Nephron (organoid): Measurements from ENCODE around the gene PLB1.

Source experiments
- H3K27ac Mint-ChIP-seq, 3 experiments: 2 replicates each; pipeline ENCODE4 v1.8.0; 2020; ENCODE audit warnings: mixed read lengths in 3 of 3, mild to moderate bottlenecking in 2 of 3, moderate library complexity in 1 of 3
- H3K27me3 Mint-ChIP-seq: 2 replicates; pipeline ENCODE4 v1.8.0; 2021; ENCODE audit warnings: low read depth, mild to moderate bottlenecking, moderate library complexity, mixed read lengths
- H3K36me3 Mint-ChIP-seq: 2 replicates; pipeline ENCODE4 v1.8.0; 2020; ENCODE audit warnings: low read depth, mixed read lengths
- H3K4me1 Mint-ChIP-seq: 2 replicates; pipeline ENCODE4 v1.8.0; 2020; ENCODE audit warnings: mixed read lengths
- H3K4me3 Mint-ChIP-seq, 3 experiments: 2 replicates each; pipeline ENCODE4 v1.8.0; 2020; ENCODE audit warnings: mild to moderate bottlenecking in 3 of 3, mixed read lengths in 3 of 3, moderate library complexity in 2 of 3
- H3K9me3 Mint-ChIP-seq: 2 replicates; pipeline ENCODE4 v1.8.0; 2020; ENCODE audit warnings: mixed read lengths
- CTCF ChIP-seq, 3 experiments: fragments of 200-600 bp; sonication (generic); IDR thresholded peaks; one replicate each; pipeline ENCODE4 v1.5.0; 2021; ENCODE audit warnings: antibody characterized with exemption in 3 of 3; ENCODE audit not compliant: unreplicated experiment in 3 of 3

Gene PLB1

GRCh38 chr2:28640908-28641300 lies 145.0 kb downstream of the PLB1 start:
- H3K27me3 Mint-ChIP-seq = peaks cover 3% of the 10 kb centered on the region
- no peak for TF ChIP-seq CTCF (IDR thresholded peaks at IDR 0.05; ENCODE audit: unreplicated experiment in 3 of 3)
- H3K27ac Mint-ChIP-seq = no peak overlapping the region
- no peak overlapping the region for H3K4me3 Mint-ChIP-seq
- H3K4me1 Mint-ChIP-seq = peaks cover 37% of the 10 kb centered on the region
- no peaks in the 10 kb centered on the region for H3K36me3 Mint-ChIP-seq
- H3K9me3 Mint-ChIP-seq = no peaks in the 10 kb centered on the region

- peaks cover 29% of the 10 kb centered on the region for H3K4me1 Mint-ChIP-seq
- no peak overlapping the region for H3K27ac Mint-ChIP-seq
- H3K9me3 Mint-ChIP-seq = no peaks in the 10 kb centered on the region
- no peaks in the 10 kb centered on the region for H3K36me3 Mint-ChIP-seq
- H3K4me3 Mint-ChIP-seq = no peak overlapping the region
- TF ChIP-seq CTCF (IDR thresholded peaks at IDR 0.05; ENCODE audit: unreplicated experiment in 3 of 3) = no peak
- H3K27me3 Mint-ChIP-seq = peaks cover 3% of the 10 kb centered on the region
These were observed 146.9 kb downstream of the PLB1 start for GRCh38 chr2:28642796-28643195.

- Mint-ChIP-seq H3K36me3 (no peaks in the 10 kb centered on the region), H3K27ac (peak overlapping the region in 2 of 3 experiments; percentile 1 to 54), H3K27me3 (peaks cover 2% of the 10 kb centered on the region), H3K4me3 (no peak overlapping the region), H3K4me1 (peaks cover 29% of the 10 kb centered on the region), H3K9me3 (no peaks in the 10 kb centered on the region)
- no peak for TF ChIP-seq CTCF (IDR thresholded peaks at IDR 0.05; ENCODE audit: unreplicated experiment in 3 of 3)
These were observed 147.5 kb downstream of the PLB1 start for GRCh38 chr2:28643327-28643726.

GRCh38 chr2:28643911-28644334 lies 148.1 kb downstream of the PLB1 start:
- Mint-ChIP-seq H3K27ac (peak overlapping the region in 1 of 3 experiments; percentile 1), H3K4me3 (no peak overlapping the region), H3K9me3 (no peaks in the 10 kb centered on the region), H3K4me1 (peaks cover 32% of the 10 kb centered on the region), H3K36me3 (no peaks in the 10 kb centered on the region), H3K27me3 (no peaks in the 10 kb centered on the region)
- no peak for TF ChIP-seq CTCF (IDR thresholded peaks at IDR 0.05; ENCODE audit: unreplicated experiment in 3 of 3)

GRCh38 chr2:28644760-28645159 lies 148.9 kb downstream of the PLB1 start:
- TF ChIP-seq CTCF (IDR thresholded peaks at IDR 0.05; ENCODE audit: unreplicated experiment in 3 of 3) = no peak
- Mint-ChIP-seq H3K27me3 (no peaks in the 10 kb centered on the region), H3K27ac (peak overlapping the region in 1 of 3 experiments; percentile 1), H3K4me1 (peaks cover 38% of the 10 kb centered on the region), H3K4me3 (no peak overlapping the region), H3K9me3 (no peaks in the 10 kb centered on the region), H3K36me3 (no peaks in the 10 kb centered on the region)

GRCh38 chr2:28645553-28645952 lies 149.7 kb downstream of the PLB1 start:
- Mint-ChIP-seq H3K4me3 (no peak overlapping the region), H3K36me3 (no peaks in the 10 kb centered on the region), H3K27ac (peak overlapping the region in 1 of 3 experiments; percentile 1), H3K9me3 (no peaks in the 10 kb centered on the region), H3K27me3 (peaks cover 1% of the 10 kb centered on the region), H3K4me1 (peaks cover 44% of the 10 kb centered on the region)
- TF ChIP-seq CTCF (IDR thresholded peaks at IDR 0.05; ENCODE audit: unreplicated experiment in 3 of 3) = no peak
